Spinal cord (tissue), 10 donors: Measurements from ENCODE around the gene NDUFA3. TPM values are rescaled to one million over a fixed set of nuclear protein-coding genes. Genes with fewer than 3 reads are reported as not detected.

Experiments
- DNase-seq, 6 donors: peaks; one replicate each; pipeline versions ENCODE4 v3.0.0 to v3.0.0-alpha.2; 2013 to 2015; ENCODE audit warnings: low spot score in 6 of 6, low read depth in 4 of 6
- H3K27ac ChIP-seq: one replicate; pipeline ENCODE4 v1.5.1; 2013; ENCODE audit warnings: low read depth, low read length, control low read depth
- H3K27me3 ChIP-seq: one replicate; pipeline ENCODE4 v1.6.1; 2013; ENCODE audit warnings: low read length; ENCODE audit not compliant: control insufficient read depth, insufficient read depth
- H3K36me3 ChIP-seq: one replicate; pipeline ENCODE4 v1.6.1; 2013; ENCODE audit warnings: low read length; ENCODE audit not compliant: control insufficient read depth, insufficient read depth
- H3K4me1 ChIP-seq: one replicate; pipeline ENCODE4 v1.6.1; 2013; ENCODE audit warnings: low read length; ENCODE audit not compliant: control insufficient read depth, insufficient read depth
- H3K4me3 ChIP-seq: one replicate; pipeline ENCODE4 v1.5.1; 2013; ENCODE audit warnings: low read depth, low read length, control low read depth
- H3K9me3 ChIP-seq: one replicate; pipeline ENCODE4 v1.6.1; 2013; ENCODE audit warnings: low read length; ENCODE audit not compliant: control insufficient read depth, insufficient read depth
- WGBS: methylation state at CpG from one replicate; pipeline ENCODE4 v1.1.5; 2013; ENCODE audit warnings: missing lambda C conversion rate; ENCODE audit not compliant: insufficient coverage; 5-methylcytosine and 5-hydroxymethylcytosine counted together
- polyA plus RNA-seq, 2 donors: library from polyadenylated mRNA; unstranded; fragments of 120-200 nt; gene quantifications; one replicate each; pipeline ENCODE4 v1.2.1, GENCODE V29; 2013; ENCODE audit not compliant: insufficient read length in 2 of 2
- total RNA-seq, 2 donors: library from RNA; depleted of rRNA in 1 of 2; stranded (reverse); fragments of 120-200 nt in 1 of 2; fragments of >200 nt in 1 of 2; gene quantifications; one replicate each; pipeline versions ENCODE4 v1.2.3 to v1.2.4, GENCODE V29; 2013 to 2014
- donor health status: healthy.

The NDUFA3 gene
- total and polyA plus RNA-seq, 4 donors = 8.4 to 277 (median 222) TPM

DNA sequence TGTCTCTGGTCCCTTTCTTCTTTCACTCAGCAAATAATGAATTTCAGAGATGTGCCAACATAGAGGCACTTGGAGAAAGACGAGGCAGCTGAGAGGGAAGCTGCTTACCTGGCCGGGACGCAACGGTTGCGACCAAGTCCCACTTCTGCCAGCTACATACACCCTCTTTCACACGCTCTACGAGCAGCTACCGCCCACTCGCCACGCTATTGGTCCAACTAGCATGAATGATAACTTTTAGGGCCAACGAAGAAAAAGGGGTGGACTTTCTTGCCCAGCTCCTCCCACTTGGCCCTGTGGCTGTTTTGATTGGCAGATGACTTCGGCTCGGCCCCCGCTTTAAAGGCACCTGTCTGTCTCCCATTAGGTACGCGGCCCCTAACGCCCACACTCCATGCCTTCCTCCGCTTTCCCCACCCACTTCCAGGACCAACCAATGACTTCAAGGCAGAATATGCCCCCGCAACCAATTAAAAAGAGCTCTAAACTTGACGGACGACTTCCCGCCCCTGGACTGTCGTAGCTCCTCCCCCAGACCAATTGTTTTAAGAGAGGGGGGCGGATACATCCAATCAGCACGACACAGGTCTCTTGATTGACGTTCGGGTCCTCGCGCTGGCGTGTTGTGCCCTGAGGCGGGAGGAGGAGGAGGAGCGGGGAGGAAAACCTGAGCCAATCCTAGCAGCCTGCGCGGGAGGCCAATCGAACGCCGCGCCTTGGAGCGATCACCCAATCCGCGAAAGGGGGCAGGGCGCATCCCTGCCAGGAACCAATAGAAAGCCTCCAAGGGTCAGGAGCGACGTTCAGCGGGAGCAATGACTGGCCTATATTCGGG is 34.4 kb downstream of the NDUFA3 start:
- Histone ChIP-seq H3K36me3 (peaks cover 40% of the 10 kb centered on the region), H3K27ac (no peak overlapping the region), H3K9me3 (no peaks in the 10 kb centered on the region), H3K27me3 (no peaks in the 10 kb centered on the region), H3K4me3 (peak overlapping the region; percentile 64), H3K4me1 (peaks cover 35% of the 10 kb centered on the region)
- peak; percentile 98 to 100 (median 100) for DNase-seq
- 0% methylated on average over 42 of the region's 46 CpGs for WGBS

- Histone ChIP-seq H3K27ac (peak within 1 kb of the TSS; percentile 74), H3K4me3 (peak within 1 kb of the TSS; percentile 64), H3K36me3 (peaks cover 44% of the 10 kb centered on the region), H3K4me1 (peaks cover 35% of the 10 kb centered on the region), H3K9me3 (no peaks in the 10 kb centered on the region), H3K27me3 (no peaks in the 10 kb centered on the region)
- peak in 2 of 6 donors; percentile 17 to 41 for DNase-seq
- WGBS = under 1% methylated on average over 91 of the region's 103 CpGs
Measured at GRCh38 chr19:54137699-54138488, 35.2 kb downstream of the NDUFA3 start, which contains the start of gene CNOT3. Gene CNOT3, plus strand, starts transcription at chr19:54137762. Its CDS starts 5,217 bp downstream, at chr19:54142979.

GRCh38 chr19:54138489-54139256 is 36.0 kb downstream of the NDUFA3 start:
- Histone ChIP-seq H3K4me1 (peaks cover 35% of the 10 kb centered on the region), H3K27ac (no peak overlapping the region)
- DNase-seq = no peak

DNA sequence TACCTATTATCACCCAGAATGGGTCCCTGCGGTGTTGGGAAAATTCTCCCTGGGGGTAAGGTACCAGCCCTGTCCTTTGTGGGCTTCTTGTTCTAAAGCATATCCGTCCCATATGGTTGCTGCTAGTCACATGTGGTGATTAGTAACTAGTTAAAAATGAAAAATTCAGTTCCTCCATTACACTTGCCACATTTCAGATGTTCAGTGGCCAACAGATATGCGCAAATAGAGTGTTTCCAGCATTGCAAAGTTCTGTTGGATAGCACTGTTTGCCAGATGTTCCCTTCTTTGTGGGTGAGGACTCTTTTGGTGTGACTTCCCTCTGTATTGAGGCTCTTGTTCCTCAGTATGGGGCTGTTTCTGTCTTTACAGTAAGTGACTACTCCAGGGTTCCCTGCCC is 38.7 kb downstream of the NDUFA3 start:
- Histone ChIP-seq H3K27me3 (no peaks in the 10 kb centered on the region), H3K36me3 (peaks cover 72% of the 10 kb centered on the region), H3K4me3 (no peak overlapping the region), H3K9me3 (no peaks in the 10 kb centered on the region), H3K27ac (no peak overlapping the region), H3K4me1 (peaks cover 27% of the 10 kb centered on the region)
- WGBS = no CpG with 5 or more reads among the region's 3 CpGs
- no peak for DNase-seq

More at GRCh38 chr19:54138489-54139256, 36.0 kb downstream of the NDUFA3 start:
- WGBS = 44% methylated on average over 13 of the region's 31 CpGs
- peaks cover 45% of the 10 kb centered on the region for H3K36me3 ChIP-seq
- H3K9me3 ChIP-seq = no peaks in the 10 kb centered on the region
- H3K27me3 ChIP-seq = no peaks in the 10 kb centered on the region
- H3K4me3 ChIP-seq = peak overlapping the region; percentile 64

DNA sequence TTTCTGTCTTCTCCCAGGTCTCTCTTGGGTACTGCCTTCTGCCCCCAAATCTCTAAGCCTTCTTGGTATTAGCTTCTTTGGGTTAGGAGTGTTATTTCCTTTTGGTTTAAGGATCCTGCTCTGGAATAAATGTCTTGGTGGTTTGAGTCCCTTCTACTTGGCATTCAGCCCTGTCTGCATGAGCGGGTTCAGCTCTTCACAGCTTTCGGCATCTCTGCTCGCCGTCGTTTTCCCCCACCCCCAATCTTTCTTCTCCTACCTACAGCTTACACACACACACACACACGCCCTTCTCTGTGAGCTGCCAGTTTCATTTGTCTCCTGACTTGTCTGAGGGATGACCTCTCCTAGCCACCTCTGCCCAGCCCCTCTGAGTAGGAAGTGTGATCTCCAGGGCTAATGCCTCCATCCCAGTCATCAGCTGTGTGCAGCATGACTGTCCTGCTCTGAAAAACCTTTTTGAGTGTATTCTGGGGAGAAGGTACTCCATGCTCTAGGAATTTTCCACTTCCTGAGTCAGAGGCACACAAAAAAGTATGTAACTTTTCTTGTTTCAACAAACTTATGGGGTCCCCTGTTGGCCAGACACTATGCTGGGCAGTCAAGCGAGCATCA is 39.6 kb downstream of the NDUFA3 start:
- Histone ChIP-seq H3K36me3 (peaks cover 81% of the 10 kb centered on the region), H3K9me3 (no peaks in the 10 kb centered on the region), H3K27me3 (no peaks in the 10 kb centered on the region), H3K27ac (no peak overlapping the region), H3K4me3 (no peak overlapping the region), H3K4me1 (peaks cover 22% of the 10 kb centered on the region)
- WGBS = 75% methylated on average over 6 of the region's 7 CpGs
- DNase-seq = no peak

DNA sequence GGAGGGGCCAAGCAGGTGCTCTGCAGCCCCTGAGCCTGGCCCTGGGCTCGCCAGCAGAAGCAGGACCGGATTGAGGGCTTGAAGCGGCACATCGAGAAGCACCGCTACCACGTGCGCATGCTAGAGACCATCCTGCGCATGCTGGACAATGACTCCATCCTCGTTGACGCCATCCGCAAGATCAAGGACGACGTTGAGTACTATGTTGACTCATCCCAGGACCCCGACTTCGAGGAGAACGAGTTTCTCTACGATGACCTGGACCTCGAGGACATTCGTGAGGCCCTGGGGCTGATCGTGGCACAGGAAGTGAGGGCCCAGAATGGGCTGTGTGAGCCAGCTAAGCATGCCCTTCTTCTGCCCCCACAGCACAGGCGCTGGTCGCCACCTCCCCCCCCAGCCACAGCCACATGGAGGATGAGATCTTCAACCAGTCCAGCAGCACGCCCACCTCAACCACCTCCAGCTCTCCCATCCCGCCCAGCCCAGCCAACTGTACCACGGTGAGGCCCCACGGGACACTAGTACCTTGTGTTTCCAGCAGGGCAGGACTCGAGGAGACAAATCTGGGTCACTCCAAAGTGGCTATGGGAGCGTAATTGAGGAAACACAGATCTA is 43.0 kb downstream of the NDUFA3 start:
- 98% methylated on average over 27 of the region's 28 CpGs for WGBS
- Histone ChIP-seq H3K4me3 (no peak overlapping the region), H3K36me3 (peaks cover 94% of the 10 kb centered on the region), H3K9me3 (no peaks in the 10 kb centered on the region), H3K27ac (no peak overlapping the region), H3K27me3 (no peaks in the 10 kb centered on the region), H3K4me1 (no peaks in the 10 kb centered on the region)
- DNase-seq = no peak

DNA sequence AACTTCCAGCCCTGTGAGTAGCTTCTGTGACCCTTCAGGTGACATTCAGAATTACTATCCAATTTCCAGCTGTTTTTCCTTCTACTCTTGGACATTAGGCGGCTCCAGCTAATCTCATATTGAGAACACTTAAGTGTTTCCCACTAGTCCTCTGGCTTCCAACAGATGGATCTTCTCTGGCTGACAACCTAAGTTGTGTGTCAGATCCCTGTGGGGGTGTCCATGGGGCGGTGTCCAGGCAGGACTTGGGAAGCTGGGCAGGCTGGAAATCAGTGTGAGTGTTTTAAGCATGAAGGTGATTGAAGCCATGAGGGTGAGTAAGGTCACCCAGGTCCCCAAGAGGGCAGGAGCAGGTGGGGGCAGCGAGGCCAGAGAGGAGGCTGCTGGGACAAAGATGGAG is 45.0 kb downstream of the NDUFA3 start:
- DNase-seq = no peak
- whole genome bisulfite sequencing = 100% methylated on average over 2 of the region's 3 CpGs
- H3K4me1 ChIP-seq = no peaks in the 10 kb centered on the region
- no peaks in the 10 kb centered on the region for H3K27me3 ChIP-seq
- no peak overlapping the region for H3K27ac ChIP-seq
- peaks cover 100% of the 10 kb centered on the region for H3K36me3 ChIP-seq
- H3K4me3 ChIP-seq = no peak overlapping the region
- H3K9me3 ChIP-seq = no peaks in the 10 kb centered on the region

GRCh38 chr19:54148158-54148557 is 45.5 kb downstream of the NDUFA3 start:
- Histone ChIP-seq H3K27me3 (no peaks in the 10 kb centered on the region), H3K36me3 (peaks cover 100% of the 10 kb centered on the region), H3K4me1 (no peaks in the 10 kb centered on the region), H3K27ac (no peak overlapping the region), H3K4me3 (no peak overlapping the region), H3K9me3 (no peaks in the 10 kb centered on the region)
- no peak for DNase-seq
- 79% methylated on average over 19 of the region's 19 CpGs for WGBS
